ENCODE data around the gene VSTM2L.

DNA sequence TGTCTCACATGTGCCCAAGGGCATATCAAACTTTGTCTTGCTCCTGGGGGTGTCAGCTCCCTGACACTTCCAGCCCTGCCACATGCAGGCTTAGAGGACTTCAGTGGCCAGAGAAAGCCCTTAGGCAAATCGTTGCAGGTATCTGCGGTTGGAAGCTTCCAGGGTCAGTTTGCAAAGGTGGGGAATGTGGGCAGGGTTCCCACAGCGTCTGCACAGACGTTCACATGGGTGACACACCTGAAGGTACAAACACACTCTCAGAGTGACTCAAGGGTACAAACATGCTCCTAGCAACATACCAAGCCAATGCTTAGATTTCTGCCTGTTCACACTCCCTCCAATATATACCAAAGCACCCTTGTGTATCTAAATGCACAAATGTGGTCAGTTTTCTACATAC is 30.0 kb downstream of the VSTM2L start:
- TF ChIP-seq, protein P1, sequence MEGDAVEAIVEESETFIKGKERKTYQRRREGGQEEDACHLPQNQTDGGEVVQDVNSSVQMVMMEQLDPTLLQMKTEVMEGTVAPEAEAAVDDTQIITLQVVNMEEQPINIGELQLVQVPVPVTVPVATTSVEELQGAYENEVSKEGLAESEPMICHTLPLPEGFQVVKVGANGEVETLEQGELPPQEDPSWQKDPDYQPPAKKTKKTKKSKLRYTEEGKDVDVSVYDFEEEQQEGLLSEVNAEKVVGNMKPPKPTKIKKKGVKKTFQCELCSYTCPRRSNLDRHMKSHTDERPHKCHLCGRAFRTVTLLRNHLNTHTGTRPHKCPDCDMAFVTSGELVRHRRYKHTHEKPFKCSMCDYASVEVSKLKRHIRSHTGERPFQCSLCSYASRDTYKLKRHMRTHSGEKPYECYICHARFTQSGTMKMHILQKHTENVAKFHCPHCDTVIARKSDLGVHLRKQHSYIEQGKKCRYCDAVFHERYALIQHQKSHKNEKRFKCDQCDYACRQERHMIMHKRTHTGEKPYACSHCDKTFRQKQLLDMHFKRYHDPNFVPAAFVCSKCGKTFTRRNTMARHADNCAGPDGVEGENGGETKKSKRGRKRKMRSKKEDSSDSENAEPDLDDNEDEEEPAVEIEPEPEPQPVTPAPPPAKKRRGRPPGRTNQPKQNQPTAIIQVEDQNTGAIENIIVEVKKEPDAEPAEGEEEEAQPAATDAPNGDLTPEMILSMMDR (IDR thresholded peaks at IDR 0.05) = no peak
- no peak for TF ChIP-seq POLR2A (IDR thresholded peaks at IDR 0.05)

Measured in testis (tissue), 2 donors.